Measurements from ENCODE around the gene ZNF135.

Gene ZNF135

DNA sequence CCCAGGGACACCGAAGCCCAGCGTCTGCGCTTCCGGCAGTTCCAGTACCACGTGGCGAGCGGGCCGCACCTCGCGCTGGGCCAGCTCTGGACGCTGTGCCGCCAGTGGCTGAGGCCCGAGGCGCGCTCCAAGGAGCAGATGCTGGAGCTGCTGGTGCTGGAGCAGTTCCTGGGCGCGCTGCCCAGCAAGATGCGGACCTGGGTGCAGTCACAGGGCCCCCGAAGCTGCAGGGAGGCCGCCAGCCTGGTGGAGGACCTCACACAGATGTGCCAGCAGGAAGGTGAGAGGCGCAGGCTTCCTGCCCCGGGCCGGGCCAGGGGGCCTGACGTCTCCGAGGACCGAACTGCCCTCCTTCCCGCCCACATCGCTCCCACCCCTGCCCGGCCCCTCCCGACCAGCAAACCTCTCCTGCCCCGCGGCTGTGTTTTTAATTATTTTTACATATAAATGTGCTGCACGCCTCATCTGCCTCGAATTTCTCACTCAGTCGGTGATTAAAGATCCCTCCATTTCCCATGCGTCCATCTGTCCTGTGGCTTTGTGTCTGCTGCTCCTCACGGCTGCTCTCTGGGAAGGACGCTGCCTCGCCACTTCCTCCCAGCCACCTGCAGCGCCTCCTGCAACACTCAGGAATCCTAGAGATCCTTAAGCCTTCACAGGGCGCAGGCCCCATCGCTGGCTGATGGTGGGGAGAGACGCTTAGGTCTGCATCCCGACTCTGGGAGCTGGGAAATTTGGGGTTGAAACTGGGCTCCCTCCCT lies 21.0 kb upstream of the ZNF135 start:
- H3K36me3 ChIP-seq (ENCODE audit: insufficient read depth, low read length), result no peaks in the 10 kb centered on the region
- peaks cover 29% of the 10 kb centered on the region for H3K9me3 ChIP-seq (ENCODE audit: low read length)
- no peaks in the 10 kb centered on the region for H3K4me1 ChIP-seq (ENCODE audit: insufficient read depth, low read length)
- H3K27me3 ChIP-seq (ENCODE audit: insufficient read depth, low read length), result no peaks in the 10 kb centered on the region
- no peak overlapping the region for H3K4me3 ChIP-seq (ENCODE audit: low read length)
- no peak overlapping the region for H2AFZ ChIP-seq (ENCODE audit: low read depth, low read length)

DNA sequence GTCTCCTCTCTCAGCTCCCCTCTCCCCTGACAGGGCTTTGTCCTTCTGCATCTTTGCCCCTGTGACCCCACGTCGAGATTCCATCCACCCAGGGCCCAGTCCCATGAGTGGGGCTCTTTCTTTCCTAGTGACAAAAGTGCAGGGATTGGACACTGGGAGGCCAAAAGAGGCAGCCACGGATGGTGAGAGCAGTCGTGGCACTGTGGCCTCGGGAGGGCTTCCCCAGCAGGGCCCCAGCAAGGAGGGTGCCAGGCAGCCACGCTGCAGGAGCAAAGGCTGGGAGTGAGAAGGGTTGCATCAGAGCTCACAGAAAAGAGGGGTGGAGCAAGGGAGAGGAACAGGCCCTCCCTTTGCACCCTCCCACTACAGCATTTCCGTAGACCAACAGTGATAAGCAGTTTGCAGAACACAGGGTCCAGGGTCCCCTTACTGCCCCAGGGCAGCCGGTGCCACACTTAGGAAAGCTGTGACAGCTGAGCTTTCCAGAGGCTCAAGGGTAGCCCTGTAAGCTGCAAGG lies 20.3 kb upstream of the ZNF135 start:
- no peaks in the 10 kb centered on the region for H3K4me1 ChIP-seq (ENCODE audit: insufficient read depth, low read length)
- H3K4me3 ChIP-seq (ENCODE audit: low read length), result no peak overlapping the region
- peaks cover 32% of the 10 kb centered on the region for H3K9me3 ChIP-seq (ENCODE audit: low read length)
- no peaks in the 10 kb centered on the region for H3K27me3 ChIP-seq (ENCODE audit: insufficient read depth, low read length)
- H2AFZ ChIP-seq (ENCODE audit: low read depth, low read length), result no peak overlapping the region
- H3K36me3 ChIP-seq (ENCODE audit: insufficient read depth, low read length), result no peaks in the 10 kb centered on the region

DNA sequence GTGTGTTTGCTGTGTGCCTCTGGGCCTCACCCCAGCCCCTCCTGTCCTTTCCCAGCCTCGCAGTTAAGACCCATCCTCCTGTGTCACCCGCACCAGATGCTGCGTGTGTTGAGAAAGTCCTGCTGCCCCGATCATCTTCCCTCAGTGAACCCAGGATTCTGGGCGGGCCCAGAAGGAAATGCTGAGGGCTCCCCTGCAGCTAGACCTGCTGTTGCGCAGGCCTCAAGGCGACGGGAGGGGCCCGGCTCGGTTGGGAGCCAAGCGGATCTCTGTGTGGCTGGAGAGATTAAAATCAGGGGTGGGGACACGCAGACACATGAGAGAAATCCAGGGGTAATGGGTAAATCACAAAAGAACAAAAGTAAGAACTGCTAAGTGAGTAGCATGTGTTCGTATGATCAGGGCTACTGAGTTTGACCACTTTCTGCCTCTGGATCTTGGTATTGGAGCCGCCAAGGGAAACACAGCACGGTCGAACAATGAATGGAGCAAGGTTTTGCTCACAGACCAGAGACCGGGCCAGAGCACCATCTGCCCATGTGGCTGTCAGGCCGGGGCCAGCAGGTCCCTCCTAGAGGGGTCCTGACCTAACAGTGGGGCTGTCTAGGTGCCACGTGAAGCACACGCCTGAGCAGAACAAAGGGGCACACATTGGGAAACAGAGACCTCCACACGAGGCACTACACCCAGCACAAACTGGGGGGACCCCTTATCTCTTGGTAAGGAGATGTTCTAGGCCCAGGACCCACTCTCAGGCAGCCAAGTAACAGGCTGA lies 18.1 kb upstream of the ZNF135 start:
- Histone ChIP-seq H3K4me3 (ENCODE audit: low read length) (no peak overlapping the region), H3K36me3 (ENCODE audit: insufficient read depth, low read length) (no peaks in the 10 kb centered on the region), H2AFZ (ENCODE audit: low read depth, low read length) (no peak overlapping the region), H3K9me3 (ENCODE audit: low read length) (peaks cover 36% of the 10 kb centered on the region), H3K4me1 (ENCODE audit: insufficient read depth, low read length) (no peaks in the 10 kb centered on the region), H3K27me3 (ENCODE audit: insufficient read depth, low read length) (no peaks in the 10 kb centered on the region)

DNA sequence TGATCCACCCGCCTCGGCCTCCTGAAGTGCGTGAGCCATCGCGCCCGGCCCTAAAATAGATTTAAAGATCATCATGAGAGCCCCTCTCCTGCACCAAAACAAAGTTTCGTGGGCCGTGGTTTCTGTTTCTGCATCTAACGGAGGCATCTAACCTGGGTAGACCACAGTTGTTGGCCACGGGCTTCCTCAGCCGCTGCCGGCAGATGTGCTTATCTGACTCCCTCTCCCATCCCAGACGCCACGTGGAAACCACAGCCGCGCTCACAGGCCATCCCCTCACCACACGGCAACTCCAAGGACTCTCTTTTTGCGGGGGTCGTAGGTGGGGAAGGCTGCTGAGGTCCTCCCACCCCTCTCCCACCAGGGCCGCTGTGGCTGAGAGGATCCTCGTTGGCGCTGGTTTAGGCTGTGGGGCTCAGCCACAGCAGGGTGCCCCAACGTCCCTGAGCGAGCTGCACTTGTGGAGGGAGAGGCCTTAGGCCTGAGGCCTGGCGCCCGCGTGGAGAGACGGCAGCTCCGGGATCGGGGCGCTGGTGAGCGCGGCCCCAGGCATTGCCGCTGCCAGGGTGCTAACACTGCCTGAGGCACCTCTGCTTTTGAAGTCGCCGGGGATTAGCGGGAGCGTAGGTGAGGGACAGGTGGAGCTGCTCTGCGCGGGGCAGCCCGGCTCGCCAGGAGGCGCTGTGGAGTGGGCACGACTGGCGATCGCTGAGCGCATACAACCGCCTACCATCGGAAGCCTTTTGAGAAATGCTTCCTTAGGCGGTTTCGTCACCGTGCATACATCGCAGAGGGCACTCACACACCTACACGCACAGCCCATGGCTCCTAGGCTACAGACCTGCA lies 16.4 kb upstream of the ZNF135 start:
- no peaks in the 10 kb centered on the region for H3K27me3 ChIP-seq (ENCODE audit: insufficient read depth, low read length)
- H3K9me3 ChIP-seq (ENCODE audit: low read length), result peaks cover 45% of the 10 kb centered on the region
- H3K4me3 ChIP-seq (ENCODE audit: low read length), result no peak overlapping the region
- H3K36me3 ChIP-seq (ENCODE audit: insufficient read depth, low read length), result no peaks in the 10 kb centered on the region
- no peak overlapping the region for H2AFZ ChIP-seq (ENCODE audit: low read depth, low read length)
- H3K4me1 ChIP-seq (ENCODE audit: insufficient read depth, low read length), result no peaks in the 10 kb centered on the region

DNA sequence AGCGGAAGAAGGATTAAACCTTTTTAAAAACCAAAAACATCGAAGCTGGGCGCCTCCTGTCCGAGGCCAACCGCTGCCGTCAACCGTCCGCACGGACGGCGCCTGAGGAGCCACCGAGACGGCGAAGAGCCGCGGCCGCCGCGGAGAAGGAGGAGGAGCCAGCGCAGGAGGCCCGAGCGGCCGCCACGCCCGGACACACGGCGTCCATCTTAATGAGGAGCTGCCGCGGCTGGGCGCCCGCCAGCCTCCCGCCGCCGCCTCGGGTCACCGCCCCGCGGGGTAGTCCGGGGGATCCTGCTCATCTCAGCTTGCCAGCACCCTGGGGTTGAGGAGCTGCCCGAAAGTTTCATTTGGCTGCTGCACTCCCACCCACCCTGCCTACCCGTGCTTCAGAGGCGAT lies 14.7 kb upstream of the ZNF135 start:
- peaks cover 53% of the 10 kb centered on the region for H3K9me3 ChIP-seq (ENCODE audit: low read length)

DNA sequence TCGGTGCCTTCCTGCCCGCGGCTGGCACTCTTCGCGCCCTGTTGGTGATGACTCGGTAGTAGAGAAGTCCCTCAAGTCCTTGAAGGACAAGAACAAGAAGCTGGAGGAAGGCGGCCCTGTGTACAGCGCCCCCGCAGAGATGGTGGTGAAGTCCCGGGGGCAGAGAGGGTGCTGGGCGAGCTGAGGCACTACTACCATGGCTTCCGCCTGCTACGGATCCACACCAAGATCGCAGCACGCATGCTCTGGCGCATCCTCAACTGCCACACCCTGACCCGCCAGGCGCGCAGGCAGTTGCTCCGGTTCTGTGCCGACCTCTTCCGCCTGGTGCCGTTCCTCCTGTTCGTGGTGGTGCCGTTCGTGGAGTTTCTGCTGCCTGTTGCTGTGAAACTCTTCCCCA lies 14.2 kb upstream of the ZNF135 start:
- Histone ChIP-seq H3K4me1 (ENCODE audit: insufficient read depth, low read length) (no peaks in the 10 kb centered on the region), H3K36me3 (ENCODE audit: insufficient read depth, low read length) (no peaks in the 10 kb centered on the region), H3K9me3 (ENCODE audit: low read length) (peaks cover 55% of the 10 kb centered on the region), H2AFZ (ENCODE audit: low read depth, low read length) (no peak overlapping the region), H3K4me3 (ENCODE audit: low read length) (no peak overlapping the region), H3K27me3 (ENCODE audit: insufficient read depth, low read length) (no peaks in the 10 kb centered on the region)

More for the DNA sequence above, 14.7 kb upstream of the ZNF135 start:
- H3K27me3 ChIP-seq (ENCODE audit: insufficient read depth, low read length), result no peaks in the 10 kb centered on the region
- H2AFZ ChIP-seq (ENCODE audit: low read depth, low read length), result no peak overlapping the region
- H3K4me3 ChIP-seq (ENCODE audit: low read length), result no peak overlapping the region
- H3K4me1 ChIP-seq (ENCODE audit: insufficient read depth, low read length), result no peaks in the 10 kb centered on the region
- H3K36me3 ChIP-seq (ENCODE audit: insufficient read depth, low read length), result no peaks in the 10 kb centered on the region

DNA sequence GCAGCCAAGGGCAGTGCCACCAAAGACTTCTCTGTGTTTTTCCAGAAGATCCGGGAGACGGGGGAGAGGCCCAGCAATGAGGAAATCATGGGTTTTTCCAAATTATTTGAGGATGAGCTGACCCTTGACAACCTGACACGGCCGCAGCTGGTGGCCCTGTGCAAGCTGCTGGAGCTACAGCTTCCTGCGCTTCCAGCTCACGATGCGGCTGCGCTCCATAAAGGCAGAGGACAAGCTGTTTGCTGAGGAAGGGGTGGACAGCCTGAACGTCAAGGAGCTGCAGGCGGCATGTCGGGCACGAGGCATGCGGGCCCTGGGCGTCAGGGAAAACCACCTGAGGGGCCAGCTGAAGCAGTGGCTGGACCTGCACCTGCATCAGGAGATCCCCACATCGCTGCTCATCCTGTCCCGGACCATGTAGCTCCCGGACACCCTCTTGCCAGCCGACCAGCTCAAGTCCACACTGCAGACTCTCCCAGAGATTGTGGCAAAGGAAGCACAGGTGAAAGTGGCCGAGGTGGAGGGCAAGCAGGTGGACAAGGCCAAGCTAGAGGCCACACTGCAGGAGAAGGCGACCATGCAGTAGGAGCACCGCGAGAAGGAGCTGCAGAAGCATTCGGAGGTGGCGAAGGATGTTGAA lies 13.6 kb upstream of the ZNF135 start:
- Histone ChIP-seq H3K4me1 (ENCODE audit: insufficient read depth, low read length) (no peaks in the 10 kb centered on the region), H3K4me3 (ENCODE audit: low read length) (no peak overlapping the region), H2AFZ (ENCODE audit: low read depth, low read length) (no peak overlapping the region), H3K9me3 (ENCODE audit: low read length) (peaks cover 50% of the 10 kb centered on the region), H3K27me3 (ENCODE audit: insufficient read depth, low read length) (no peaks in the 10 kb centered on the region), H3K36me3 (ENCODE audit: insufficient read depth, low read length) (no peaks in the 10 kb centered on the region)

DNA sequence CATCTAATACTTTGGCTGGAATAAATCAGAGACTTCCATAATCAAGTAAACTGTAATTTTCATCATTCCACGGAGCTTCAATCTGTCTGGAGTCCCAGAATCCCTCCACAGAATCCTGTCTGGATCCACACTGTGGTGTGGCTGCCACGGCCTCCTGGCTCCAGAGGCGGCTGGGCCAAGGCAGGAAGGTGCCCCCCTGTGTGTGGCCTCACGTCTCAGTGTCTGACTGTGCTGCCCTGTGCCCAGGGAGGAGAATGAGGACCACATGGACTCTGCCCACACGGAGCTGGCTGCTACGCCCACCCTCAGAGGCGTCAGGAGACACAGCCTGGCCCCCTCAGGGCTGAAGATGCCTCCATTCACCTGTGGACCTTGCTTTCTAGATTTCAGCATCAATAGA lies 12.2 kb upstream of the ZNF135 start:
- no peak overlapping the region for H3K4me3 ChIP-seq (ENCODE audit: low read length)
- no peaks in the 10 kb centered on the region for H3K36me3 ChIP-seq (ENCODE audit: insufficient read depth, low read length)
- no peaks in the 10 kb centered on the region for H3K4me1 ChIP-seq (ENCODE audit: insufficient read depth, low read length)
- H3K27me3 ChIP-seq (ENCODE audit: insufficient read depth, low read length), result no peaks in the 10 kb centered on the region
- H3K9me3 ChIP-seq (ENCODE audit: low read length), result peaks cover 46% of the 10 kb centered on the region
- no peak overlapping the region for H2AFZ ChIP-seq (ENCODE audit: low read depth, low read length)

DNA sequence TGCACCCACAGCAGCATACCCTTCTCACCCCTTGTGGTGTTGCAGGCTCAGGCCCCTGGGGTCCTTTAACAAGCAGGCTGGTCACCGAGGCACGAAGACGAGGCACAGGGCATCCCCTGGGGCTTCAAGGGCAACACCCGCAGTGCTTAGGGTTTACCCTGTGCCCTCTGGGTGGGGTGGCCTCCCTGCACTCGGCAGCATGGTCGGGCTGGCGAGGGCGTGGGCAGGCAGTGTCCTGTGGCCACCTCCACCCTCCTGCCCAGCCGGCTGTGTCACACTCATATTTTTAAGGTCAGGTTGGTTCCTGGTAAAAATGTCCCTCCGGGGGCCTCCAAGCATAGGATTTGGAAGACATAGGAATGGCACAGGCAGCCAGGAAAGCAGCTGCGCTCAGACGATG lies 11.4 kb upstream of the ZNF135 start:
- H3K4me3 ChIP-seq (ENCODE audit: low read length), result no peak overlapping the region
- H3K9me3 ChIP-seq (ENCODE audit: low read length), result peaks cover 51% of the 10 kb centered on the region
- no peak overlapping the region for H2AFZ ChIP-seq (ENCODE audit: low read depth, low read length)
- H3K27me3 ChIP-seq (ENCODE audit: insufficient read depth, low read length), result no peaks in the 10 kb centered on the region
- H3K4me1 ChIP-seq (ENCODE audit: insufficient read depth, low read length), result no peaks in the 10 kb centered on the region
- H3K36me3 ChIP-seq (ENCODE audit: insufficient read depth, low read length), result no peaks in the 10 kb centered on the region

DNA sequence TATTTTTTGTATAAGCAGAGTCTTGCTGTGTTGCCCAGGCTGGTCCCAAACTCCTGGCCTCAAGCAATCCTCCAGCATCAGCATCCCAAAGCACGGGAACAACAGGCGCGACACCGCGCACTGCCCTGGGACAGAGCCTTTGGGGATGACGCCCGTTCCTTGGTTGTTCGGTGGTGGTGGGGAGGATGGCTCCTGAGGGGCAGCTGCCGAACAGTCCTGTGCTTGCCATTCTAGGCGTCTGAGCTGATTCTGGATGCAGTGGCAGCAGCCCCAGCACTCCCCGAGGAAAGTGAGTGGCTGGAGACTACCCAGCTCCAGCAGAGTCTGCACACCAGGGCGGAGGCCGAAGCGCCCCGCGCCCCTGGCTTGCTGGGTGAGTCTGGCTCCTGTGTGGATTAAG lies 6.8 kb upstream of the ZNF135 start:
- H3K4me3 ChIP-seq (ENCODE audit: low read length), result no peak overlapping the region
- H3K4me1 ChIP-seq (ENCODE audit: insufficient read depth, low read length), result no peaks in the 10 kb centered on the region
- H3K9me3 ChIP-seq (ENCODE audit: low read length), result peaks cover 40% of the 10 kb centered on the region
- H3K27me3 ChIP-seq (ENCODE audit: insufficient read depth, low read length), result no peaks in the 10 kb centered on the region
- H3K36me3 ChIP-seq (ENCODE audit: insufficient read depth, low read length), result no peaks in the 10 kb centered on the region
- no peak overlapping the region for H2AFZ ChIP-seq (ENCODE audit: low read depth, low read length)

DNA sequence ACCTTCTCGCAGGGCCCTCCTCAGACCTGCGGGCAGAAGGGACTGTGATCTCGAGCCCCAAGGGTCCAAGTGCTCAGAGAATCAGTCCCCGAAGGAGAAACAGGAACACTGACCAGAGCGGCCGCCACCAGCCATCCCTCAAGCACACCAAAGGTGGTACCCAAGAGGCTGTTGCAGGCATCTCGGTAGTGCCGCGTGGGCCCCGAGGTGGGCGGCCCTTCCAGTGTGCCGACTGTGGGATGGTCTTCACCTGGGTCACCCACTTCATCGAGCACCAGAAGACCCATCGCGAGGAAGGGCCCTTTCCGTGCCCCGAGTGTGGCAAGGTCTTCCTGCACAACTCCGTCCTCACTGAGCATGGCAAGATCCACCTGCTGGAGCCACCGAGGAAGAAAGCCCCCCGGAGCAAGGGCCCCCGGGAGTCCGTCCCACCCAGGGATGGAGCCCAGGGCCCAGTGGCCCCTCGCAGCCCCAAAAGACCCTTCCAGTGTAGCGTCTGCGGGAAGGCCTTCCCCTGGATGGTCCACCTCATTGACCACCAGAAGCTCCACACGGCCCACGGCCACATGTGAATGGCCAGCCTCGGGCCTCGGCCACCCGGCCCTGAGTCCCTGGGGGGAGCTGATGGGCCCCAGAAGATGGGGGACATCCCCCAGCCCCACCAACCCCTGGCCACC lies 5.5 kb upstream of the ZNF135 start:
- Histone ChIP-seq H3K9me3 (ENCODE audit: low read length) (peaks cover 44% of the 10 kb centered on the region), H2AFZ (ENCODE audit: low read depth, low read length) (no peak overlapping the region), H3K27me3 (ENCODE audit: insufficient read depth, low read length) (no peaks in the 10 kb centered on the region), H3K4me3 (ENCODE audit: low read length) (no peak overlapping the region), H3K4me1 (ENCODE audit: insufficient read depth, low read length) (no peaks in the 10 kb centered on the region), H3K36me3 (ENCODE audit: insufficient read depth, low read length) (no peaks in the 10 kb centered on the region)
